ENCODE measurements around the gene CUX1.
"Not testable (repeated sequence)": the region's sequence is repeated elsewhere in the genome, so short reads cannot be mapped to it uniquely, and the experiment has no call there.

Gene CUX1

DNA sequence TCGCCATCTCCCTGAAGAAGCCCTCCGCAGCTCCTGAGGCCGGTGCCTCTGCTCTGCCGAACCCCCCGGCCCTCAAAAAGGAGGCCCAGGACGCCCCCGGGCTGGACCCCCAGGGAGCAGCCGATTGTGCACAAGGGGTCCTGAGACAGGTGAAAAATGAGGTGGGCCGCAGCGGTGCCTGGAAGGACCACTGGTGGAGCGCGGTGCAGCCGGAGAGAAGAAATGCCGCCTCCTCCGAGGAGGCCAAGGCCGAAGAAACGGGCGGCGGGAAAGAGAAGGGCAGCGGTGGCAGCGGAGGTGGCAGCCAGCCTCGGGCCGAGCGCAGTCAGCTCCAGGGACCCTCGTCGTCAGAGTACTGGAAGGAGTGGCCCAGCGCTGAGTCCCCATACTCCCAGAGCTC lies 384.1 kb downstream of the CUX1 start:
- DNase-seq = no peak

DNA sequence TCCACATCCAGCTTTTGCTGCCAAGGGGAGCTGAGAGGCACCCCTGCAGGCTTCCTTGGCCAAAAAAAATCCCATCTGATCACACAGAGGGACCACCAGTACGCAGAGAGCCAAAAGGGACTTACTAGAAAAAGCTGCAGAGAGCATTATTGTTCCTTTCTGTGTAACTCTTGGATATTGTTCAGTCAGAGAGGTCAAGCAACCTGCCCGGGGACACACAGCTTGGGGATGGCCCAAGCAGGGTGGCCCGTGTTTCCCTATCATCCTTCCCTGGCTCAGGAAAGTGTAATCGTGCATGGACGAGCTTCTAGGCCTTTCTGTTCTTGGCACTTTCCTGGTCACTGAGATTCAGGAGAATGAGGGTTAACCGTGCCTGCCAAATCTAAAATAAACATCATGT lies 385.1 kb downstream of the CUX1 start:
- no peak for DNase-seq

DNA sequence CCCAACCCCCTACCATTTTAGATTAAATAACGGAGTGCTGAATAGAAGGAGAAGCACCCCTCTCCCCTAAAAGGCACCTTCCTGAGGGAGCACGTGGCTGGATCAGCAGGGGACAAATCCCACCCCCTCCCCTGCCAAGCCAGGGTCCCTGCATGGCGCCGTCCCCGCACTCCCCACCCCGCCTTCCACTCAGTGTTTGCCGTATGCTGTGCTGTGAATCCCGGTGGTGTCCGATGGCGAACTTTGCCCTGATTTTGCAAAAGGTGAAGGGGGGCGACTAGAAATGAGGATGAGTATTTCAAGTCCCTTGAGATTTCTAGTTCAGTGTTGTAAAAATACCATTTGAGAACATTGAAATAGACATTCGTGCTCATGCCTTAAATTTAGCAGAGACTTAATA lies 385.8 kb downstream of the CUX1 start:
- DNase-seq = no peak

DNA sequence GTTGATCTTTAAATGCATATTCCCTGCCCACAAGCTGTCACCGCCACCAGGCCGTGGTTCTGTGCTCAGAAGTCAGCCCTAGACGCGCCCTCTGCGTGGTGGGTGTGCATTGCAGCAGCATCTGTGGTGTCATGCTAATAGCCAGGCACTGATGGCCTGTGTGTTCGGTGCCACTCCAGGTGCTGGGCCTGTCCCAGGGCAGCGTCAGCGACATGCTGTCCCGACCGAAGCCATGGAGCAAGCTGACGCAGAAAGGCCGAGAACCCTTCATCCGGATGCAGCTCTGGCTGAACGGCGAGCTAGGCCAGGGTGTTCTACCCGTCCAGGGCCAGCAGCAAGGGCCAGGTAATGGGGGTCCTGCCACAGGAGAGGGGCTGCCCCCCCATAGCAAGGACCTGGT lies 386.8 kb downstream of the CUX1 start:
- no peak for DNase-seq

DNA sequence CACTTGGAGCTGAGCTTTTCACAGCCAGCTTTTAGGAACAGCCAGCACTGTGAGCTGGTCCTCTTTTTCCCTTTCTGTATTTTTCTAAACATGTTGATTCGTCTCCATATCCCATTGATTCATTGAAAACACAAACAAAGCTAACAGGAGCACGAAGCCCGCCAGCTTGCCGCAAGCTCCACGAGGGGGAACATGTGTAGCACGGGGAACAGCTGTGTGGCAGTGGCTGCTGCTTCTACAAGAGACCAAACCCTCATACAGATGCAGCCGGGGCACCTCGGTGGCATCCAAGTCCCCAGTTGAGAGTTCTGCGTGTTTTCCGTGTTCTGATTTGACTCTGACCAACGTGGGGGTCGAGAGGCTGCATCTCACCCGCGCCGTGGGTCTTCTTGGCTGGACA lies 388.5 kb downstream of the CUX1 start:
- no peak for DNase-seq

DNA sequence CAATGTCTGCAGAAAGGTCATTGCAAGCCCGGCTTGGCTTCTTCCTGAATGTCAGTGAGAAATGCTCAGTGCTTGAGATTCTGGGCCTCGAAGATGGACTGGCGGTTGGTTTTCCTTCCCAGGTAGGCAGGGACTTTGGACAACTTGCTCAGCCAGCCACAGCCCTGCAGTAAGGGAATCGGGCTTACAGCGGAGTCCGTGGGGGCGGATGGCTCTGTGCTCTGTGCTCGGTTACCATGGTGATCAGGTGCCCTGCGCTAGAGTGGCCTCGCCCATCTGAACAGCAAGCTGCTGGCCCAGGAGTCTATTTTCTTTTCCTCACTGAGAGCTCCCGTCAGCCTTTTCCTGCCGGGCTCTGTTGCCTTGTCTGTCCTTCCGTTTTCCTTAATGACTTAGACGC lies 391.4 kb downstream of the CUX1 start:
- no peak for DNase-seq

DNA sequence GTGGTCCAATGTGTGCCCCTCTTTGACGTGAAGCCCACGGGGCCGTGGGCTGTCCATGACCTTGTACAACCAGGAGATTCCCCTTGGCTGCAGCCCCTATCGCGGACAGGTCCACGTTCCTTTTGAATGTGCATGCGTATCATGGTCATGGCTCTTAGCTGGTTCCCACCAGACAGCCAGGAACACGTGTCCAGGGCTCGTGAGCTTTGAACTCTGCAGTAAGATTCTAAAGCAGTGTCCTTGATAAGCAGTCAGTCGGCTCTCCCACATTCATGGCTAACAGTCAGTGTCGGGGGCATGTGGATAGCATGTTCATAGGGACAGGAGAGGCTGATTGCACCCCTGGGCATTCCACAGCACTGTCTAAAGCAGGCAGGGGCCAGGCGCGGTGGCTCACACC lies 393.4 kb downstream of the CUX1 start:
- no peak for DNase-seq

DNA sequence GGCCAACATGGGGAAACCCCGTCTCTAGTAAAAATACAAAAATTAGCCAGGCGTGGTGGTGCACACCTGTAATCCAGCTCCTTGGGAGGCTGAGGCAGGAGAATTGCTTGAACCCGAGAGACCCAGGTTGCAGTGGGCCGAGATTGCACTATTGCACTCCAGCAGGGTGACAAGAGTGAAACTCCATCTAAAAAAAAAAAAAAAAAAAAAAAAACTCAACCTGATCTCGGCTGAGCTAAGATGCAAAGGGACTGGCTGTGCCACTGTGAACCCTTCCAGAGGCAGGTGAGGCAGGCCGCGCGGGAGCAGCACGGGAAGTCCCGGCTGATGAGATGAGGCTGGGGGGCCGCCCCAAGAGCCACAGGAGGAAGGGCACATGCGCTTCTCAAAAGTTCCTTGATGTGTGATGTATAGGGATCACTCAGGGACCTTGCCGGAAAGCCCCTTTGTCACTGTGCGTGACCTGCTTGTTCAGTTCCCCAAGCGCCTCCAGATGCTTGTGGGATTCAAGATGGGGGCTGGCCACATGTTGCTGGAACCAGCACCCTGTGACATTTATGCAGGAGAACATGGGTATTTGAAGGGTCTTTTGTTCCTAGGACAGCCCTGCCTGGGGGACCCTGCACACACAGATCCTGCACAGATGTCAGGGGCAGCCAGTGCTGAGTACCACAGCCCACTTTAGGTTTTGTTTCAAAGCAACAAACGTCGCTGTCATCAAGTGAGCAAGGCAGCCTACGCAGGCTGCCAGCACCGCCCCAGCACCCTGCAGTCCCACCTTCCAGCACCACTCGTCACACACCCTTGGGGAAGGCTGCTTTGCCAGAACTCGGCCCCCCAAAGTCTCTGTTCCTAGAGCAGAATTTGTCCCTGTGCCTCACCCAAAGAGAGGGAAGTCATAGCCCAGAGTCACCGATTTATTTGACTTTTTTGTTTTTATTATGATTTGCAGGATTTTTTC lies 394.4 kb downstream of the CUX1 start:
- no peak for DNase-seq

DNA sequence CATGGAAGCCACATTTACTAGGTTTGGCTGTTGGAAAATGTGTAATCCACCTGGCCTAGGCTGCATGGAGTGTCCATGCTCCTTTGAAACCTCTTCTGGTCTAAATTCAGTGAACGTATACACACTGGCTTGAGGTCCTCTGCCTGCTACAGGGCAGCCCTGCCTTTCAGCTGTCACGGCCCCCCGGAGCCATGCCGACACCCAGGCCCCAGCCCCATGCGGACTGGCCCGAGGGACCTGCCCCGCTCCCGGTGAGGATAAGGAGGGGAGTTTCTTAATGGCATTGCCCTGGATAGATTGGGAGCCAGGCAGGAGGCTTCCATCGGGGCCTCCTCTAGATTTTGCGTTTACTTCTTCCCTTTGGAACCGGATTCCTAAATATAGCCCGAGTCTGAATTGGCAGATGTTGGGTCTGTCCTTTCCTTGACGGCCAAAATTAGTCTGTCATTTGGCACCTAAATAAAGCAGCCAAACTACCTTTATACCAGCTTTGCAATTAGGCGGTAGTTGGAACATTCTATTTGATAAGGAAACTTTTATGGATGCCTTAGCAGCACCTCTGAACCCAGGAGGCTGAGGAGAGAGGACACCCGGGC lies 397.1 kb downstream of the CUX1 start:
- DNase-seq = no peak

DNA sequence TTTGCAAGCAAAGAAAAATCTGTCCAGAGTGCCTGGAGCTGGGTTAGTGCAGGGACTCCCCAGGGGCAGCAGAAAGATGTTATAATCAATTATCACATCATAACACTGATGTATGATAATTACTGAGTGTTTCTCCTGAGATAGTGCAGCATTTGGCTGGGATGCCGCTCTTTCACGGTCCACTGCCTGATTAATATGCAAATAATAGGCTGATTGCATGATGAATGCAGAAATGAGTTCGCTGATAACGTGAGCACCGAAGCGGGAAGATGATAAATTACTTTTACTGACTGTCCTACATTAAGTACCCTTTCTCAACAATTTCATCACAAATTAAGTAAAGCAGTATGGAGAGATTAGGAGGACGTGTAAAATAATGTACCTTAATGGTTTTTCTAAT lies 397.8 kb downstream of the CUX1 start:
- DNase-seq = no peak

DNA sequence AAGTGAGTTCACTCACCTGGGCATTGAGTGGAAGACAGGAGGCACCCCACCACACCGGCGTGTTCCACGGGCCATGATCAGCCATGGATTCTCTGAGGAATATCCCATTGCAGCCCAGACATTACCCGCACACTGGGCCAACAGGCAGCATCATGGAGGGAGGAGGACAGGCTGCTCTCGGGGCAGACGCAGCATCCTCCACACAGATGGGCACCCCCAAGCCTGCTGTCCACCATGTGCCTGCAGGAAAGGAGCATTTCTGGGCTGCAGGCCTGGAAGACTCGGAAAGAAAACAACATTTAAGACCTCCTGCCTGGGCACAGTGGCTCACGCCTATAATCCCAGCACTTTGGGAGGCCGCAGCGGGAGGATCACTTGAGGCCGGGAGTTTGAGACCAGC lies 398.3 kb downstream of the CUX1 start:
- DNase-seq = no peak

DNA sequence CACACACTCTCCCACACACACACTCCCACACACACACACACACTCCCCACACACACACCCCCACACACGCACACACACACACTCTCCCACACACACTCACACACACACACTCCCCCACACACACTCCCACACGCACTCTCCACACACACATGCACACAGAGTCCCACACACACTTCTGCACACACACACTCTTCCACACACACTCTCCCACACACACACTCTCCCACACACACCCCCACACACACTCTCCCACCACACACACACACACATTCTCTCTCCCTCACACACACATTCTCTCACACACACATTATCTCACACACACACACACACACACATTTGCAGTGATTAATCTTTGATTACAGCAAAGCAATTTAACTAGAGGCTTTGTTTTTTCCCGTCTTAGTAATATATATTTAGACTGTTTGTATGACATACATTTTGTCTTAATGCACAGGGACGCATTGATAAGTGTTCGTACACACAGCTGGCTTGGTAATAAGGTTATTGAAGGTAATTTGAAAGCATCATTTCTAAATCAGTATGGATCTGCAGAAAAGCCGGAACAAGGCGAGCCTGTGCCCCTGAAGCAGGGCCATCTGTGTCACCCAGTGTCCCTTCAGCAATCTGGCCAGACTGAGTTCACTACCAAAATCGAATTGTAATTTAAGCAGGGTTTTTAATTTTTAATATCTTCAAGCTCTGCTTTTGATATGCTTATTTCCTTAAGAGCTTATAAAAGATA lies 399.3 kb downstream of the CUX1 start:
- DNase-seq = no peak

DNA sequence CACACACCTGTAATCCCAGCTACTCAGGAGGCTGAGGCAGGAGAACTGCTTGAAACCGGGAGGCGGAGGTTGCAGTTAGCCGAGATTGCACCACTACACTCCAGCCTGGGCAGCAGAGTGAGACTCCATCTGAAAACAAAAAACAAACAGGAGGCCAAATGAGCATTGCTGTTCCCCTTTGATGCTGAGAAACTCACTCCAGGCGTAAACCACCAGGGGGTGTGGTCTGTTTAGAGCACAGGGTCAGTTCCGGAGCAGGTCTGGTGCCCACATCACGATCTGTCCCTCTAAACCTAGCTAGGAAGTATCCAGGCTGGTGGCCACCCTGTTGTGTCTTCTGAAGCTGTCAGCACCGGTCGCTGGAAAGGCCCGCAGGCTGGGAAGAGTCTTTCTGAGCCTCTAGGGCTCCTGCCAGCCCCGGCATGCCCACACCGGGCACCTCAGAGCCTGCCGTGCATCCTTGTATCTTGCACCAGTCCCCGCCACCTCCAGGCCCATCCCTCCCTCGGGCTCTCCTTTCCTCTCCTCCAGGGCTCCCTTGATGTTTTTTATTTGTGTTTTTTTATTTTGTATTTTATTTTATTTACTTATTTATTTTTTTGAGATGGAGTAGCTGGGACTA lies 402.9 kb downstream of the CUX1 start:
- no peak for DNase-seq

DNA sequence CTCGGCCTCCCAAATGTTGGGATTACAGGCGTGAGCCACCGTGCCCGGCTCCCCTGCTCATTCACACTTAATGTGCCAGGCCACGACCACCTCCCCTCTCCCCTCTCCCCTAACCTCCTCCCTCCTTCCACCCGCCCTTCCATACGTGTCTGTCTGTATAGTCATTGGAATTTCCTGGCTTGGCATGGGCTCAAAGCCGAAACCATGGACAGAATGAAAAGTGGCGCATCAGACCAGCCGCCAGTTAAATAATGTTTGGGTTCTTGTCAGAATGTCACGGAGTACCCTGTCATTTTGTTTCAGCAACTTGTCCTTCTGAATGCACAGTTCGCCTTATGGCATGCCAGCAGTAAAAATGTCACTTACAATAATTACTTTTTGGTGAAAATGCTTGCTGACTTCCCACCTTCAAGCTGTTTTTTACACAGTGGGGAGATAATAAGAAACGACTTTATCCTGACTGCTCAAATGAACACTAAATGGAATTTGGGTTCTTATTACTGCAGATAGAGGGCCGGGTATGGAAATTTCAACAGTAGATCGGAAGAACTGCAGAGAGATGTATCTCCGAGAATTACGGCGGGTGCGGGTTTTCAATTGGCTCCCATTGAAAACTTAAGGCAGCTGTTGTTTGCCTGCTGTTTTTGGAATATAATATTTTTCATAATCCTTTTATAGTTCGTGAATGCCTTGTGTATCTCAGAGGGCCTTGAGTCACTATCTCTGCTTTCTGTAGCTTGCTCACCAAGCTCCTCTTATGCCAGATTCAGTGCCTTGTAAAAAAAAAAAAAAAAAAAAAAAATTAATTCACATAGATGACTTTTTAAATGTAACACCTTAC lies 403.8 kb downstream of the CUX1 start:
- DNase-seq = peak; percentile 87

DNA sequence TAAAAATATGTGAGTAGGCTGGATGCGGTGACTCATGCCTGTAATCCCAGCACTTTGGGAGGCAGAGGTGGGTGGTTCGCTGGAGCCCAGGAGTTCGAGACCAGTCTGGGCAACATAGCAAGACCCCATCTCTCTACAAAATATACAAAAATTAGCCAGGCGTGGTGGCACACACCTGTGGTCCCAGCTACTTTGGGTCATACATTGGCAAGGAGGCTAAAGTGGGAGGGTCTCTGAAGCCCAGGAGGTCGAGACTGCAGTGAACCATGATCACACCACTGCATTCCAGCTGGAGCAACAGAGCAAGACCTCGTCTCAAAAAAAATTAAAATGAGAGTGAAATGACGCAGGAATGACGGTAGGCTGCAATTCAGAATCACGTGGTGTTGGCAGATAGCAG lies 404.5 kb downstream of the CUX1 start:
- no peak for DNase-seq

DNA sequence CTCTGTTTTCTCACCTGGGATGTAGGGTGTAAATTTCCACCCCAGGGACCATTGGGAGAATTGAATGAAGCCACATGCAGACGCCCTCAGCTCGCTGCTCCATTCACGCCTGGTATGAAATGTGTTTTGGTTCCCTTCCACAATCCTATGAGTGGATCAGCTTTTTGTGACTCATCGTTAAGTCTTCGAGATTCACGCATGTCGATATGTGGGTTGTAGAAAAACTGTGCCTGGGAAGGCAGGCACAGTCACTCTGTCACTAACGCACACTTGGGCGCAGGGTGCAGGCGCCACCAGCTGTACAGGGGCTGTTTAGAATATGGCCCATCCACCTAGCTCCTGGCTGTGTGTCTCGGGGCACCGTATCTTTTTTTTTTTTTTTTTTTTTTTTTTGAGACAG lies 405.0 kb downstream of the CUX1 start:
- DNase-seq = peak; percentile 54

DNA sequence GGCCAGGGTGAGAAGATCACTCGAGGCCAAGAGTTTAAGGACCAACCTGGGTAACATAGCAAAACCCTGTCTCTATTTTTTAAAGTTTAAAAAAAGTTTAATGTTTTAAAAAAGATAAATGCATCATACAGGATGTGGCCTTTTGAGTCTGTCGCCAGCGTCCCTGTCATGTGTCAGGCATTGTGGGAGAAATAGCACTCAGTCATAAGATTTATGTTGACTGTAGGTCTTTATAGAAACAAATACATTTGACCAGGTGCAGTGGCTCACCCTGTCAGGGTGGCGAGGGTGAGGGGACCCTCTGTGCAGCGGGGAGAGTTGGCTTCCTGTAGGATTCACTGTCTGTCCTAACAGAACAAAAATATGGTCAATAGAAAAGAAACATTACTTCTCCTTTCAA lies 405.8 kb downstream of the CUX1 start:
- DNase-seq = peak; percentile 17

DNA sequence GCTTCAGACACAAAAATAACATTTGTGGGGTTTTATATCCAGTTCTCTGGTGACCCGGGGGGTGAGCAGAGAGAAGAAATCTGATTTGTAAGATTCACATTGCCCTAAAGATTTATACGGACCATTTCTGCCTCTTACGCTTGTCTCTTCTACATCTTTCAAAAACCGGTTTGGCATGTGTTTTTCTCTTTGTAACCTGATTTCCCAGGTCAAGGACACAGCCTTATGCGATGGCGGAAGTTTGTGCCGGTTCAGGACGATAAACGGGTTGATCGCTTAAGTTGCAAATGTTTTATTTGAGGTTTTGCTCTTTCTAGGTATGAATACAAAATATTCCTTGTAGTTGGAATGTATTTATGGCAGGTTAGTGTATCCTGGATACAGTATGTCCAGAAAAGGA lies 407.6 kb downstream of the CUX1 start:
- DNase-seq = no peak

DNA sequence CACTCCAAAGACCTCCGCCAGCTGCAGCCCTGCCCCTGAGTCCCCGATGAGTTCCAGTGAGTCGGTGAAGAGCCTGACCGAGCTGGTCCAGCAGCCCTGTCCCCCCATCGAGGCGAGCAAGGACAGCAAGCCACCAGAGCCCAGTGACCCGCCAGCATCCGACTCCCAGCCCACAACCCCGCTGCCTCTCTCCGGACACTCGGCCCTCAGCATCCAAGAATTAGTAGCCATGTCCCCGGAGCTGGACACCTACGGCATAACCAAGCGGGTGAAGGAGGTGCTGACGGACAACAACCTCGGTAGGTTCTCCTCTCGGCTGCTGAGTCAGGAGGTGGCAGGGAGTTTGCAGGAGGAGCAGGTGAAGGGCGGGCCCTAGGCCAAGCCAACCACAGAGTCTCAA lies 409.9 kb downstream of the CUX1 start:
- no peak for DNase-seq

DNA sequence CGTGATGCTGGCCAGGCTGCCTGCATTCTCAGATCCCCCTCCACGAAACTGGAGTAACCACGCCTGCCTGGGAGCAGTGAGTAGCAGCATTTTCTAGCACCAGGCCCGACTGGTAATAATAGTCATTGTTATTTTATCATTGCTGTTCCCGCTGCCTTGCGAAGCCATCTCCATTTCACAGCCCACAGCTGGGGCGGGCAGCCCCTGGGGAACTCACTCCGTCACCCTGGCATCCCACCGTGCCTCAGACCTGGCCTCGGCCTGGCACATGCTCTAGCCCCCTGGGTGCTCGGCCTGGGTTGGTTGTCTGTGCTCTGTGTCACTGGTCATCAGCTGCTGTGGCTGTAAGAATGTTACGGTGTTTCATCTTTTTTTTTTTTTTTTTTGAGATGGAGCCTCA lies 411.5 kb downstream of the CUX1 start:
- DNase-seq = no peak

DNA sequence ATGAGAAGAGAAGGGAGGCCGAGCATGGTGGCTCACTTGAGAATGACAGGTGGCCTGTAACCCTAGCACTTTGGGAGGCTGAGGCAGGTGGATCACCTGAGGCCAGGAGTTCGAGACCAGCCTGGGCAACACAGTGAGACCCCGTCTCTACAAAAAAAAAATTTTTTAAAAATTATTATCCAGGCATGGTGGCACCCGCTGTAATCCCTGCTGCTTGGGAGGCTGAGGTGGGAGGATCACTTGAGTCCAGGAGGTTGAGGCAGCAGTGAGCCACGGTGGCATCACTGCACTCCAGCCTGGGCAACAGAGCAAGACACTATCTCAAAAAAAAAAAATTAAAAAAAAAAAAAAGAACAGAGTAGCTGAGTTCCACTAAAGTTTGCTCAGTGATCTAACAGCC lies 412.7 kb downstream of the CUX1 start:
- not testable (repeated sequence) for DNase-seq

DNA sequence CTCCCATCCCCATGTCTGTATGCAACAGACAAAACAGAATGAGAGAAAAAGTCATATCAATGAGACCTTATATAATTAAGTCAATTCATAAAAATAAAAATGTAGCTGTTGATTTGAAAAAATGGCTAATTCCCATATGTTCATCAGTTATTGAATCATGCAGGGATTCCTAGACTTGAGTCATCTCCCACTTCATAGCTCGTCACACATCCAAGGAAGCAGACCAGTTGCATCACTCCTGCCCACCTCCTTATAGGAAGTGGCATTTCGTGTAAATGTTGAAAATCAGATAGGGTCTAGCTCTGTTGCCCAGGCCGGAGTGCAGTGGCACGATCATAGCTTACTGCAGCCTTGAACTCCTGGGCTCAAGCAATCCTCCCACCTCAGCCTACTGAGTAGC lies 413.2 kb downstream of the CUX1 start:
- peak; percentile 71 for DNase-seq
